HG02852 (cell line): ENCODE results near the gene KIFC3.
"Not testable (repeated sequence)": the region's sequence is repeated elsewhere in the genome, so short reads cannot be mapped to it uniquely, and the experiment has no call there.

Source experiments
- ATAC-seq: cut with Tn5 transposase; IDR thresholded peaks from one replicate; pipeline ENCODE4 v1.9.1; 2021; ENCODE audit warnings: mild to moderate bottlenecking, moderate library complexity; ENCODE audit not compliant: unreplicated experiment

The KIFC3 gene

GRCh38 chr16:57756424-57757325, 45.6 kb downstream of the KIFC3 start:
- ATAC-seq, result no peak

GRCh38 chr16:57755726-57756423, 46.4 kb downstream of the KIFC3 start:
- ATAC-seq, result no peak

GRCh38 chr16:57755061-57755684, 47.1 kb downstream of the KIFC3 start:
- ATAC-seq, result no peak

- ATAC-seq, result no peak
These were observed 47.8 kb downstream of the KIFC3 start for GRCh38 chr16:57754354-57755060.

- ATAC-seq, result no peak
These were observed 48.6 kb downstream of the KIFC3 start for GRCh38 chr16:57753448-57754353.

- no peak for ATAC-seq
These were observed 49.5 kb downstream of the KIFC3 start for GRCh38 chr16:57752581-57753447.

- ATAC-seq, result no peak
These were observed 50.1 kb downstream of the KIFC3 start for GRCh38 chr16:57752203-57752580.

GRCh38 chr16:57751539-57752202, 50.6 kb downstream of the KIFC3 start:
- ATAC-seq, result no peak

GRCh38 chr16:57750796-57751538, 51.3 kb downstream of the KIFC3 start:
- ATAC-seq, result no peak

- no peak for ATAC-seq
These were observed 52.3 kb downstream of the KIFC3 start for GRCh38 chr16:57749856-57750452.

- no peak for ATAC-seq
These were observed 53.1 kb downstream of the KIFC3 start for GRCh38 chr16:57749101-57749692.

GRCh38 chr16:57748596-57748995, 53.7 kb downstream of the KIFC3 start:
- ATAC-seq, result no peak

GRCh38 chr16:57747996-57748395, 54.3 kb downstream of the KIFC3 start:
- no peak for ATAC-seq

GRCh38 chr16:57747496-57747895, 54.8 kb downstream of the KIFC3 start:
- ATAC-seq, result no peak

- no peak for ATAC-seq
These were observed 55.2 kb downstream of the KIFC3 start for GRCh38 chr16:57747091-57747490.

- ATAC-seq, result not testable (repeated sequence)
These were observed 56.0 kb downstream of the KIFC3 start for GRCh38 chr16:57746316-57746715.

GRCh38 chr16:57745768-57746167, 56.5 kb downstream of the KIFC3 start:
- ATAC-seq, result no peak
